Measurements from ENCODE around the gene ZFYVE28. TPM values are rescaled to one million over a fixed set of nuclear protein-coding genes. Genes with fewer than 3 reads are reported as not detected.

ZFYVE28 gene
- total and polyA plus RNA-seq, 2 donors from 2014 or later = 8.0 to 18.9 TPM

- Histone ChIP-seq H3K4me3 (ENCODE audit: low read length in 3 of 3) (no peak overlapping the region), H3K4me1 (ENCODE audit: control insufficient read depth in 2 of 3, insufficient read depth in 2 of 3, low read depth in 1 of 3, low read length in 3 of 3) (peaks cover 0 to 10% (median 0%) of the 10 kb centered on the region in 3 donors), H3K27me3 (ENCODE audit: control insufficient read depth, insufficient read depth, low read length) (no peaks in the 10 kb centered on the region), H3K36me3 (ENCODE audit: control insufficient read depth in 2 of 3, insufficient read depth in 3 of 3, low read length in 3 of 3) (no peaks in the 10 kb centered on the region), H3K9ac (ENCODE audit: low read length in 3 of 3) (no peak overlapping the region), H3K9me3 (ENCODE audit: control insufficient read depth in 2 of 3, insufficient read depth in 1 of 3, low read length in 3 of 3) (no peaks in the 10 kb centered on the region), H3K27ac (ENCODE audit: low read depth in 2 of 2, low read length in 2 of 2) (no peak overlapping the region)
- FAIRE-seq (no peak), DNase-seq (no peak)
- intact Hi-C loops (cut with DNase I) = no loop called here
- TF ChIP-seq CTCF (IDR thresholded peaks at IDR 0.05; ENCODE audit: borderline replicate concordance, extremely low read depth, insufficient read depth) = no peak
Observed at GRCh38 chr4:2295500-2295899, 122.9 kb downstream of the ZFYVE28 start.

GRCh38 chr4:2292646-2293108, 125.8 kb downstream of the ZFYVE28 start:
- H3K27me3 ChIP-seq (ENCODE audit: control insufficient read depth, insufficient read depth, low read length) = no peaks in the 10 kb centered on the region
- no peak overlapping the region for H3K9ac ChIP-seq (ENCODE audit: low read length in 3 of 3)
- DNase-seq (peak in 3 of 5 donors; percentile 36 to 72 (median 57)), FAIRE-seq (no peak)
- H3K36me3 ChIP-seq (ENCODE audit: control insufficient read depth in 2 of 3, insufficient read depth in 3 of 3, low read length in 3 of 3) = no peaks in the 10 kb centered on the region
- no peak overlapping the region for H3K4me3 ChIP-seq (ENCODE audit: low read length in 3 of 3)
- H3K27ac ChIP-seq (ENCODE audit: low read depth in 2 of 2, low read length in 2 of 2) = no peak overlapping the region
- H3K9me3 ChIP-seq (ENCODE audit: control insufficient read depth in 2 of 3, insufficient read depth in 1 of 3, low read length in 3 of 3) = no peaks in the 10 kb centered on the region
- peaks cover 0 to 6% (median 0%) of the 10 kb centered on the region in 3 donors for H3K4me1 ChIP-seq (ENCODE audit: control insufficient read depth in 2 of 3, insufficient read depth in 2 of 3, low read depth in 1 of 3, low read length in 3 of 3)
- TF ChIP-seq CTCF (IDR thresholded peaks at IDR 0.05; ENCODE audit: borderline replicate concordance, extremely low read depth, insufficient read depth) = no peak
- intact Hi-C loops (cut with DNase I) = no loop called here

GRCh38 chr4:2291705-2292645, 126.5 kb downstream of the ZFYVE28 start:
- Histone ChIP-seq H3K27ac (ENCODE audit: low read depth in 2 of 2, low read length in 2 of 2) (no peak overlapping the region), H3K9me3 (ENCODE audit: control insufficient read depth in 2 of 3, insufficient read depth in 1 of 3, low read length in 3 of 3) (no peaks in the 10 kb centered on the region), H3K36me3 (ENCODE audit: control insufficient read depth in 2 of 3, insufficient read depth in 3 of 3, low read length in 3 of 3) (no peaks in the 10 kb centered on the region), H3K9ac (ENCODE audit: low read length in 3 of 3) (no peak overlapping the region), H3K27me3 (ENCODE audit: control insufficient read depth, insufficient read depth, low read length) (no peaks in the 10 kb centered on the region), H3K4me3 (ENCODE audit: low read length in 3 of 3) (no peak overlapping the region), H3K4me1 (ENCODE audit: control insufficient read depth in 2 of 3, insufficient read depth in 2 of 3, low read depth in 1 of 3, low read length in 3 of 3) (peaks cover 0 to 6% (median 0%) of the 10 kb centered on the region in 3 donors)
- FAIRE-seq = no peak
- peak in 1 of 5 donors; percentile 72 for DNase-seq
- intact Hi-C loops (cut with DNase I) = no loop called here
- no peak for TF ChIP-seq CTCF (IDR thresholded peaks at IDR 0.05; ENCODE audit: borderline replicate concordance, extremely low read depth, insufficient read depth)
